HepG2 (cell line): ENCODE data around the gene ADAM15. TPM values are rescaled to one million over a fixed set of nuclear protein-coding genes. Genes with fewer than 3 reads are reported as not detected.

ENCODE experiments used
- BORCS8-MEF2B ChIP-seq: sonication (generic); formaldehyde crosslinking; IDR thresholded peaks from 2 replicates; pipeline ENCODE4 v1.8.0; 2022; ENCODE audit warnings: mild to moderate bottlenecking, missing genetic modification reagents
- FOXA3 ChIP-seq: IDR thresholded peaks from 2 replicates; pipeline ENCODE4 v1.6.1; 2016; ENCODE audit warnings: missing genetic modification reagents, missing compliant biosample characterization
- FOXP1 ChIP-seq, 2 experiments: fragments of 450-650 bp in 1 of 2; IDR thresholded peaks; 2 replicates each; pipeline ENCODE4 v1.6.1; 2017 to 2018; ENCODE audit warnings: antibody characterized with exemption in 1 of 2
- HHEX ChIP-seq: IDR thresholded peaks from 2 replicates; pipeline ENCODE4 v1.6.1; 2016; ENCODE audit warnings: control low read depth
- HOXA3 ChIP-seq: sonication (generic); formaldehyde crosslinking; IDR thresholded peaks from 2 replicates; pipeline ENCODE4 v1.5.0; 2020; ENCODE audit warnings: missing genetic modification reagents
- HOXA5 ChIP-seq: sonication (generic); formaldehyde crosslinking; IDR thresholded peaks from 2 replicates; pipeline ENCODE4 v1.4.0; 2020; ENCODE audit warnings: missing genetic modification reagents
- KAT8 ChIP-seq: IDR thresholded peaks from 2 replicates; pipeline ENCODE4 v1.6.1; 2016; ENCODE audit warnings: missing genetic modification reagents, missing compliant biosample characterization
- KLF13 ChIP-seq: sonication (generic); formaldehyde crosslinking; IDR thresholded peaks from 2 replicates; pipeline ENCODE4 v1.4.0; 2020; ENCODE audit warnings: mild to moderate bottlenecking, missing genetic modification reagents
- MEIS2 ChIP-seq: sonication (generic); formaldehyde crosslinking; IDR thresholded peaks from 2 replicates; pipeline ENCODE4 v1.9.0; 2021; ENCODE audit warnings: mild to moderate bottlenecking, missing genetic modification reagents
- NCOA2 ChIP-seq: sonication (generic); formaldehyde crosslinking; IDR thresholded peaks from 2 replicates; pipeline ENCODE4 v1.8.0; 2022; ENCODE audit warnings: inconsistent platforms
- NKX3-1 ChIP-seq: sonication (generic); formaldehyde crosslinking; IDR thresholded peaks from 2 replicates; pipeline ENCODE4 v1.5.0; 2020; ENCODE audit warnings: missing genetic modification reagents
- PATZ1 ChIP-seq: sonication (generic); formaldehyde crosslinking; IDR thresholded peaks from 2 replicates; pipeline ENCODE4 v1.4.0; 2020; ENCODE audit warnings: missing genetic modification reagents
- POLR2A ChIP-seq, 2 experiments: IDR thresholded peaks; 2 replicates each; pipeline ENCODE4 v1.6.1; 2011; ENCODE audit warnings: low read depth in 2 of 2, low read length in 2 of 2, mild to moderate bottlenecking in 1 of 2, moderate library complexity in 1 of 2; ENCODE audit not compliant: insufficient read depth in 1 of 2
- SATB2 ChIP-seq: sonication (generic); formaldehyde crosslinking; IDR thresholded peaks from 2 replicates; pipeline ENCODE4 v1.5.0; 2020; ENCODE audit warnings: missing genetic modification reagents
- SOX13 ChIP-seq, 3 experiments: fragments of 450-650 bp in 1 of 3; sonication (generic) in 1 of 3; formaldehyde crosslinking in 1 of 3; IDR thresholded peaks in 2 of 3; conservative IDR thresholded peaks in 1 of 3; 2 replicates each; pipeline versions ENCODE4 v1.5.0 to v1.6.1; 2016 to 2020; ENCODE audit warnings: antibody characterized with exemption in 1 of 3, mild to moderate bottlenecking in 1 of 3, missing compliant biosample characterization in 1 of 3, missing genetic modification reagents in 1 of 3, moderate library complexity in 1 of 3
- SPEN ChIP-seq: sonication (generic); formaldehyde crosslinking; IDR thresholded peaks from 2 replicates; pipeline ENCODE4 v1.5.1; 2020; ENCODE audit warnings: low read depth, mild to moderate bottlenecking, missing genetic modification reagents
- TAF1 ChIP-seq: sonication (generic); formaldehyde crosslinking; IDR thresholded peaks from 2 replicates; pipeline ENCODE4 v1.4.0; 2020; ENCODE audit warnings: missing genetic modification reagents
- ZMYM2 ChIP-seq: sonication (generic); formaldehyde crosslinking; IDR thresholded peaks from 2 replicates; pipeline ENCODE4 v1.8.0; 2022; ENCODE audit warnings: mild to moderate bottlenecking, missing genetic modification reagents
- ZNF230 ChIP-seq: sonication (generic); formaldehyde crosslinking; IDR thresholded peaks from 2 replicates; pipeline ENCODE4 v1.4.0; 2020; ENCODE audit warnings: mild to moderate bottlenecking, missing genetic modification reagents
- ZNF414 ChIP-seq: sonication (generic); formaldehyde crosslinking; IDR thresholded peaks from 2 replicates; pipeline ENCODE4 v1.5.0; 2020; ENCODE audit warnings: missing genetic modification reagents
- ZNF883 ChIP-seq: sonication (generic); formaldehyde crosslinking; IDR thresholded peaks from 2 replicates; pipeline ENCODE4 v1.5.1; 2020; ENCODE audit warnings: mild to moderate bottlenecking, missing genetic modification reagents; ENCODE audit errors: not compliant biosample characterization
- polyA plus RNA-seq, 8 experiments: library from polyadenylated mRNA; depleted of rRNA in 3 of 8; stranded (reverse) in 7 of 8; unstranded in 1 of 8; fragments of >200 nt; fragmentation: Illumina TruSeq in 4 of 8; extraction: Trizol in 4 of 8; gene quantifications; 2 replicates each; pipeline versions ENCODE4 v1.2.1 to v1.2.3, GENCODE V29; 2011 to 2016; ENCODE audit warnings: low read depth in 4 of 8, missing spikeins in 1 of 8, mixed read lengths in 1 of 8; ENCODE audit not compliant: insufficient read depth in 1 of 8
- total RNA-seq, 5 experiments: library from RNA; depleted of rRNA; stranded (reverse); fragments of >200 nt; fragmentation: Illumina TruSeq; extraction: Trizol; gene quantifications; 2 replicates each; pipeline ENCODE4 v1.2.3, GENCODE V29; 2016; ENCODE audit warnings: low read depth in 1 of 5
- TF ChIP-seq, protein P1 (sequence below): sonication (generic); formaldehyde crosslinking; IDR thresholded peaks from 2 replicates; pipeline ENCODE4 v1.4.0; 2020; ENCODE audit warnings: mild to moderate bottlenecking, missing genetic modification reagents
- TF ChIP-seq, protein P2 (sequence below): sonication (generic); formaldehyde crosslinking; IDR thresholded peaks from 2 replicates; pipeline ENCODE4 v1.4.0; 2020; ENCODE audit warnings: missing genetic modification reagents

ADAM15 gene
- total and polyA plus RNA-seq, 2 of the 13 experiments (the other 11 are each of a cell fraction or from before 2014, with no cell fraction given), result 17.9 to 25.6 TPM

DNA sequence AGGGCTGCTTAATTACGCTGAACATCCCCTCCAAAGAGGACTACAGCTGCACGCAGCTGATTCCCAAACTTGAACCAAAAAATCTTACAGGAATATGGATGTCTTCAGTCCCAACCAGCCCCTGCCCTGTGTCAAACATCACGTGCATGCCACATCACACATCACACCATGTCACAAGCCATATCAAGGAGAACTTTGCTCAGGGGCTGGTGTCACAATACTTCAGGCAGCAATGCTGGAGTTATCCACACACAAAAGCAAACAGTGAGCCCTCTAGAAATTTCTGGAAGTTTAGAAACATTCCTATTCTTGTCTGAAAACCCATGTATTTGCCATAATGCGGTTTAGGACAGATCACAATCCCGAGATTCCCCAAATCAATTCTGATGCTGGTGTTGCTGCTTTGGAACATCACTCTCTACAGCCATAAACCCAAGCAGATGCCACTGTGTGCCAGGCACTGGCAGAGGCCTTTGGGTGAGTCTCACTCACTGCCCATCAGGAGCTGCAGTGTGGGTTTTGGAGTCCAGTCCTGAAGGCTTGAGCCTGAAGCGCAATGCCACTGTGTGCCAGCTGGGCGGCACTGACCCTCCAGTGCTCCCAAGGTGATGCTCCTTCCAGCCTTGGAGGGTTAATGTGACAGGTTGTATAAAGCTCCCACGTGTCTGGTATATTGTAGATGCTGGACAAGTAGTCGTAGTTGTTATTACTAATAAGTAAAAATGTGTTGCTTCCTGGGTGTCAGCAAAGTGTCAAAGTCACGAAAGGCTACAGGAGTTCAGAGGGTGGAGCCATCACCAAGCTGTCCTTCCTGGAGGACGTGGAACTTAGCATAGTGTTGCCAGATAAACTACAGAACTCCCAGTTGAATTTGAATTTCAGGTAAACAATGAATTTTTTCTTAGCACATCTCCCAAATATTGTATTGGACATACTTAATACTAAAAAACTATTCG is 56.5 kb downstream of the ADAM15 start (continued):
- TF ChIP-seq ZNF883 (no peak), PATZ1 (CRISPR knock-in tag) (peak; percentile 46), ZMYM2 (CRISPR knock-in tag) (0 out of 2 replicates have a peak, but pooled peaks have one; percentile 33), FOXA3 (CRISPR knock-in tag) (peak; percentile 63; the same call in 1 of the 2 replicates), HOXA5 (peak; percentile 86; the same call in 1 of the 2 replicates), NKX3-1 (CRISPR knock-in tag) (no peak), BORCS8-MEF2B (CRISPR knock-in tag) (0 out of 2 replicates have a peak, but pooled peaks have one; percentile 40), FOXP1 (IDR thresholded peaks at IDR 0.05) (no peak), FOXP1 (CRISPR knock-in tag; IDR thresholded peaks at IDR 0.05) (peak; percentile 36; the same call in 1 of the 2 replicates), TAF1 (peak; percentile 41; the same call in 1 of the 2 replicates), SPEN (CRISPR knock-in tag) (peak; percentile 44; the same call in 1 of the 2 replicates), MEIS2 (CRISPR knock-in tag) (0 out of 2 replicates have a peak, but pooled peaks have one; percentile 33), SATB2 (CRISPR knock-in tag) (no peak), ZNF414 (0 out of 2 replicates have a peak, but pooled peaks have one; percentile 29), NCOA2 (CRISPR knock-in tag) (0 out of 2 replicates have a peak, but pooled peaks have one; percentile 57), KLF13 (CRISPR knock-in tag) (no peak), HOXA3 (CRISPR knock-in tag) (peak; percentile 74), ZNF230 (CRISPR knock-in tag) (0 out of 2 replicates have a peak, but pooled peaks have one; percentile 26), HHEX (CRISPR knock-in tag) (peak; percentile 68), KAT8 (CRISPR knock-in tag) (0 out of 2 replicates have a peak, but pooled peaks have one; percentile 30), POLR2A (IDR thresholded peaks at IDR 0.05; ENCODE audit: insufficient read depth in 1 of 2, low read depth in 2 of 2, low read length in 2 of 2) (peak in 1 of 2 experiments; percentile 42; a peak in 1 of 4 replicates), SOX13 (IDR thresholded peaks at IDR 0.05) (no peak), SOX13 (CRISPR knock-in tag; conservative IDR thresholded peaks at IDR 0.05 in 1 of 2, IDR thresholded peaks at IDR 0.05 in 1 of 2) (peak in 1 of 2 experiments; percentile 62; a peak in 2 of 4 replicates)
- TF ChIP-seq, protein P1, sequence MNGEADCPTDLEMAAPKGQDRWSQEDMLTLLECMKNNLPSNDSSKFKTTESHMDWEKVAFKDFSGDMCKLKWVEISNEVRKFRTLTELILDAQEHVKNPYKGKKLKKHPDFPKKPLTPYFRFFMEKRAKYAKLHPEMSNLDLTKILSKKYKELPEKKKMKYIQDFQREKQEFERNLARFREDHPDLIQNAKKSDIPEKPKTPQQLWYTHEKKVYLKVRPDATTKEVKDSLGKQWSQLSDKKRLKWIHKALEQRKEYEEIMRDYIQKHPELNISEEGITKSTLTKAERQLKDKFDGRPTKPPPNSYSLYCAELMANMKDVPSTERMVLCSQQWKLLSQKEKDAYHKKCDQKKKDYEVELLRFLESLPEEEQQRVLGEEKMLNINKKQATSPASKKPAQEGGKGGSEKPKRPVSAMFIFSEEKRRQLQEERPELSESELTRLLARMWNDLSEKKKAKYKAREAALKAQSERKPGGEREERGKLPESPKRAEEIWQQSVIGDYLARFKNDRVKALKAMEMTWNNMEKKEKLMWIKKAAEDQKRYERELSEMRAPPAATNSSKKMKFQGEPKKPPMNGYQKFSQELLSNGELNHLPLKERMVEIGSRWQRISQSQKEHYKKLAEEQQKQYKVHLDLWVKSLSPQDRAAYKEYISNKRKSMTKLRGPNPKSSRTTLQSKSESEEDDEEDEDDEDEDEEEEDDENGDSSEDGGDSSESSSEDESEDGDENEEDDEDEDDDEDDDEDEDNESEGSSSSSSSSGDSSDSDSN (CRISPR knock-in tag), result no peak; the same call in 1 of the 2 replicates
- TF ChIP-seq, protein P2, sequence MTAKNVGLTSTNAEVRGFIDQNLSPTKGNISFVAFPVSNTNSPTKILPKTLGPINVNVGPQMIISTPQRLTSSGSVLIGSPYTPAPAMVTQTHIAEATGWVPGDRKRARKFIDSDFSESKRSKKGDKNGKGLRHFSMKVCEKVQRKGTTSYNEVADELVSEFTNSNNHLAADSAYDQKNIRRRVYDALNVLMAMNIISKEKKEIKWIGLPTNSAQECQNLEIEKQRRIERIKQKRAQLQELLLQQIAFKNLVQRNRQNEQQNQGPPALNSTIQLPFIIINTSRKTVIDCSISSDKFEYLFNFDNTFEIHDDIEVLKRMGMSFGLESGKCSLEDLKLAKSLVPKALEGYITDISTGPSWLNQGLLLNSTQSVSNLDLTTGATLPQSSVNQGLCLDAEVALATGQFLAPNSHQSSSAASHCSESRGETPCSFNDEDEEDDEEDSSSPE (CRISPR knock-in tag), result peak; percentile 73; the same call in 1 of the 2 replicates
